ENCODE measurements around the gene MAML3. TPM values are rescaled to one million over a fixed set of nuclear protein-coding genes. Genes with fewer than 3 reads are reported as not detected.

The MAML3 gene
- total and polyA plus RNA-seq, 12 donors, result 1.1 to 4.6 (median 2.6) TPM

GRCh38 chr4:140141210-140141835, 12.7 kb downstream of the MAML3 start:
- H3K27me3 ChIP-seq, result no peaks in the 10 kb centered on the region
- no peak overlapping the region for H3K4me3 ChIP-seq
- intact Hi-C loops (cut with DNase I), result loop anchor here in 1 of 10 donors (5.0 kb wide), 1 partner anchor 34 kb away; no protein-coding TSS in a partner anchor
- no peaks in the 10 kb centered on the region for H3K36me3 ChIP-seq
- no peak for TF ChIP-seq CTCF (IDR thresholded peaks at IDR 0.05)
- WGBS, 2 donors, result 88 to 92% methylated on average over 4 of the region's 4 CpGs
- no peak overlapping the region for H3K27ac ChIP-seq
- peaks cover 0 to 10% (median 0%) of the 10 kb centered on the region in 9 donors for H3K4me1 ChIP-seq
- ATAC-seq (no peak), DNase-seq (no peak)
- no peaks in the 10 kb centered on the region for H3K9me3 ChIP-seq

- peaks cover 0 to 17% (median 5%) of the 10 kb centered on the region in 9 donors for H3K4me1 ChIP-seq
- intact Hi-C loops (cut with DNase I), result loop anchor here in 1 of 10 donors (5.0 kb wide), 1 partner anchor 33 kb away; no protein-coding TSS in a partner anchor
- no peak overlapping the region for H3K4me3 ChIP-seq
- no peaks in the 10 kb centered on the region for H3K9me3 ChIP-seq
- H3K27ac ChIP-seq, result no peak overlapping the region
- no peak for DNase-seq
- ATAC-seq, result no peak
- no peaks in the 10 kb centered on the region for H3K27me3 ChIP-seq
- 96 to 98% methylated on average over 3 of the region's 3 CpGs for WGBS, 2 donors
- no peak for TF ChIP-seq CTCF (IDR thresholded peaks at IDR 0.05)
- H3K36me3 ChIP-seq, result no peaks in the 10 kb centered on the region
These were observed 13.4 kb downstream of the MAML3 start for GRCh38 chr4:140140566-140140965.

- ATAC-seq, result no peak
- no peaks in the 10 kb centered on the region for H3K36me3 ChIP-seq
- TF ChIP-seq CTCF (IDR thresholded peaks at IDR 0.05), result no peak
- 71 to 76% methylated on average over 6 of the region's 6 CpGs for WGBS, 2 donors
- intact Hi-C loops (cut with DNase I), result loop anchor here in 1 of 10 donors (5.0 kb wide), 1 partner anchor 36 kb away; no protein-coding TSS in a partner anchor
- H3K27me3 ChIP-seq, result no peaks in the 10 kb centered on the region
- no peak overlapping the region for H3K4me3 ChIP-seq
- H3K9me3 ChIP-seq, result no peaks in the 10 kb centered on the region
- no peak for DNase-seq
- H3K27ac ChIP-seq, result no peak overlapping the region
- peaks cover 0 to 26% (median 16%) of the 10 kb centered on the region in 9 donors for H3K4me1 ChIP-seq
These were observed 15.6 kb downstream of the MAML3 start for GRCh38 chr4:140138428-140138827.

- Histone ChIP-seq H3K27ac (no peak overlapping the region), H3K4me1 (peaks cover 0 to 26% (median 16%) of the 10 kb centered on the region in 9 donors), H3K9me3 (no peaks in the 10 kb centered on the region), H3K36me3 (no peaks in the 10 kb centered on the region), H3K27me3 (no peaks in the 10 kb centered on the region), H3K4me3 (no peak overlapping the region)
- 72 to 74% methylated on average over 3 of the region's 3 CpGs for WGBS, 2 donors
- TF ChIP-seq CTCF (IDR thresholded peaks at IDR 0.05), result no peak
- intact Hi-C loops (cut with DNase I), result loop anchor here in 1 of 10 donors (5.0 kb wide), 1 partner anchor 35 kb away; no protein-coding TSS in a partner anchor
- ATAC-seq (no peak), DNase-seq (no peak)
These were observed 16.3 kb downstream of the MAML3 start for GRCh38 chr4:140137671-140138070.

All from heart right ventricle (tissue), 16 donors.